Kidney (tissue), 14 donors: ENCODE results near the gene CABYR. TPM values are rescaled to one million over a fixed set of nuclear protein-coding genes. Genes with fewer than 3 reads are reported as not detected.

Experiments used
- DNase-seq, 5 donors: peaks; one replicate each; pipeline ENCODE4 v3.0.0-alpha.2; 2013 to 2020
- FAIRE-seq: peaks from 2 replicates; lab custom pipeline; 2012; peaks lifted over from hg19 to GRCh38; lab: Jason Lieb, UNC
- H3K27ac ChIP-seq, 2 donors: one replicate each; pipeline ENCODE4 v1.7.0; 2013; ENCODE audit warnings: low read depth in 2 of 2, low read length in 2 of 2, inconsistent platforms in 1 of 2
- H3K27me3 ChIP-seq: one replicate; pipeline ENCODE4 v1.7.1; 2013; ENCODE audit warnings: low read length, inconsistent platforms; ENCODE audit not compliant: control insufficient read depth, insufficient read depth
- H3K36me3 ChIP-seq, 3 donors: one replicate each; pipeline versions ENCODE4 v1.7.0 to v1.7.1; 2013; ENCODE audit warnings: low read length in 3 of 3, control low read depth in 1 of 3, inconsistent platforms in 1 of 3; ENCODE audit not compliant: insufficient read depth in 3 of 3, control insufficient read depth in 2 of 3
- H3K4me1 ChIP-seq, 3 donors: one replicate each; pipeline versions ENCODE4 v1.7.0 to v1.7.1; 2013; ENCODE audit warnings: low read length in 3 of 3, inconsistent platforms in 1 of 3, low read depth in 1 of 3; ENCODE audit not compliant: control insufficient read depth in 2 of 3, insufficient read depth in 2 of 3
- H3K4me3 ChIP-seq, 3 donors: one replicate each; pipeline versions ENCODE4 v1.7.0 to v1.8.1; 2013; ENCODE audit warnings: low read length in 3 of 3, control low read depth in 1 of 3, inconsistent platforms in 1 of 3
- H3K9ac ChIP-seq, 3 donors: one replicate each; pipeline versions ENCODE4 v1.7.0 to v1.7.1; 2013; ENCODE audit warnings: low read length in 3 of 3, control low read depth in 1 of 3, inconsistent platforms in 1 of 3
- H3K9me3 ChIP-seq, 3 donors: one replicate each; pipeline versions ENCODE4 v1.7.0 to v1.7.1; 2013; ENCODE audit warnings: low read length in 3 of 3, control low read depth in 1 of 3, inconsistent platforms in 1 of 3; ENCODE audit not compliant: control insufficient read depth in 2 of 3, insufficient read depth in 1 of 3
- CTCF ChIP-seq: IDR thresholded peaks from 3 replicates; pipeline ENCODE4 v1.5.1; 2012; ENCODE audit warnings: mild to moderate bottlenecking, moderate library complexity, borderline replicate concordance; ENCODE audit not compliant: insufficient read depth; ENCODE audit errors: extremely low read depth
- intact Hi-C: fragments of 100-400 bp; cut with DNase I; formaldehyde crosslinking; loops from one replicate; pipeline ENCODE4 v1.11.1; 2022
- polyA plus RNA-seq: library from polyadenylated mRNA; stranded (reverse); fragments of 350-450 nt; fragmentation: Illumina TruSeq; extraction: RNeasy Lipid Tissue Mini Kit (QIAGEN cat#74804); gene quantifications from one replicate; pipeline ENCODE4 v1.2.3, GENCODE V29; 2014; ENCODE audit warnings: low read depth, low replicate concordance; ENCODE audit not compliant: insufficient read depth
- total RNA-seq: library from RNA; stranded (reverse); fragmentation: NEBNext Ultra II Directional; extraction: Animal tissue kit (Norgen Biotek cat#: 25700); gene quantifications from one replicate; pipeline ENCODE4 v1.2.1, GENCODE V29; 2021
- donor health status: control.
- donor health status: control.
- donor health status: control.
- donor health status: control.
- donor health status: control.
- donor health status: DM: yes; HTN: yes; CAD: no.
- donor health status: Normal renal cell carcinoma (clear cell type).

Gene CABYR
- total and polyA plus RNA-seq, 2 donors from 2014 or later: 0.82 to 1.6 TPM

- Histone ChIP-seq H3K27ac (no peak overlapping the region), H3K4me3 (no peak overlapping the region), H3K36me3 (no peaks in the 10 kb centered on the region), H3K9me3 (no peaks in the 10 kb centered on the region), H3K27me3 (no peaks in the 10 kb centered on the region), H3K4me1 (no peaks in the 10 kb centered on the region), H3K9ac (no peak overlapping the region)
- no peak for FAIRE-seq
- TF ChIP-seq CTCF: no peak
- no peak for DNase-seq
- intact Hi-C loops: no loop called here
Measured at GRCh38 chr18:24198461-24198860, 59.6 kb downstream of the CABYR start.

GRCh38 chr18:24199372-24199962 is 60.6 kb downstream of the CABYR start:
- FAIRE-seq: no peak
- no peak overlapping the region for H3K9ac ChIP-seq
- intact Hi-C loops: no loop called here

GRCh38 chr18:24200494-24201290 is 61.8 kb downstream of the CABYR start:
- Histone ChIP-seq H3K27me3 (no peaks in the 10 kb centered on the region), H3K4me1 (no peaks in the 10 kb centered on the region), H3K27ac (no peak overlapping the region), H3K9ac (no peak overlapping the region), H3K36me3 (no peaks in the 10 kb centered on the region), H3K4me3 (no peak overlapping the region), H3K9me3 (no peaks in the 10 kb centered on the region)
- DNase-seq: no peak
- intact Hi-C loops: no loop called here
- no peak for TF ChIP-seq CTCF
- FAIRE-seq: no peak

More at GRCh38 chr18:24199372-24199962, 60.6 kb downstream of the CABYR start:
- DNase-seq: no peak
- Histone ChIP-seq H3K9me3 (no peaks in the 10 kb centered on the region), H3K27ac (no peak overlapping the region), H3K4me3 (no peak overlapping the region), H3K27me3 (no peaks in the 10 kb centered on the region), H3K4me1 (no peaks in the 10 kb centered on the region), H3K36me3 (no peaks in the 10 kb centered on the region)
- no peak for TF ChIP-seq CTCF
